GM18867 (cell line): ENCODE data around the gene MEIS2.

Experiments
- ATAC-seq: cut with Tn5 transposase; IDR thresholded peaks from one replicate; pipeline ENCODE4 v1.9.1; 2021; ENCODE audit warnings: mild to moderate bottlenecking, moderate library complexity; ENCODE audit not compliant: unreplicated experiment

Gene MEIS2

GRCh38 chr15:37098468-37099318 lies 1.7 kb downstream of the MEIS2 start:
- peak; percentile 36 for ATAC-seq

- ATAC-seq: no peak
Measured at GRCh38 chr15:37097144-37097919, 3.0 kb downstream of the MEIS2 start.

GRCh38 chr15:37096558-37097143 lies 3.7 kb downstream of the MEIS2 start:
- ATAC-seq: no peak

- ATAC-seq: no peak
Measured at GRCh38 chr15:37095770-37096557, 4.4 kb downstream of the MEIS2 start.

- ATAC-seq: no peak
Measured at GRCh38 chr15:37094915-37095711, 5.2 kb downstream of the MEIS2 start.

GRCh38 chr15:37094333-37094914 lies 5.9 kb downstream of the MEIS2 start:
- no peak for ATAC-seq

GRCh38 chr15:37093480-37094332 lies 6.6 kb downstream of the MEIS2 start:
- no peak for ATAC-seq

- ATAC-seq: no peak
Measured at GRCh38 chr15:37090543-37091175, 9.7 kb downstream of the MEIS2 start.

- ATAC-seq: no peak
Measured at GRCh38 chr15:37088436-37088835, 11.9 kb downstream of the MEIS2 start.

- no peak for ATAC-seq
Measured at GRCh38 chr15:37087131-37087588, 13.2 kb downstream of the MEIS2 start.

GRCh38 chr15:37086521-37086920 lies 13.8 kb downstream of the MEIS2 start:
- no peak for ATAC-seq

- ATAC-seq: no peak
Measured at GRCh38 chr15:37086120-37086519, 14.2 kb downstream of the MEIS2 start.

GRCh38 chr15:37084602-37085001 lies 15.7 kb downstream of the MEIS2 start:
- ATAC-seq: no peak

- no peak for ATAC-seq
Measured at GRCh38 chr15:37083610-37084009, 16.7 kb downstream of the MEIS2 start.

GRCh38 chr15:37081983-37082382 lies 18.4 kb downstream of the MEIS2 start:
- no peak for ATAC-seq

GRCh38 chr15:37080261-37080921 lies 20.0 kb downstream of the MEIS2 start:
- ATAC-seq: no peak

- no peak for ATAC-seq
Measured at GRCh38 chr15:37079726-37080125, 20.6 kb downstream of the MEIS2 start.

- no peak for ATAC-seq
Measured at GRCh38 chr15:37078566-37078965, 21.8 kb downstream of the MEIS2 start.
